SHP77 (cell line): ENCODE data around the gene DLAT.
A peak's percentile ranks its signal among the peaks of the same experiment; 100 is the strongest.
"Not testable (repeated sequence)": the region's sequence is repeated elsewhere in the genome, so short reads cannot be mapped to it uniquely, and the experiment has no call there.

ENCODE experiments used
- DNase-seq, 2 experiments: peaks; one replicate each; lab custom pipeline; 2025; lab: John Stamatoyannopoulos, UW

Gene DLAT

GRCh38 chr11:112049777-112050176 lies 24.6 kb downstream of the DLAT start:
- no peak for DNase-seq

DNA sequence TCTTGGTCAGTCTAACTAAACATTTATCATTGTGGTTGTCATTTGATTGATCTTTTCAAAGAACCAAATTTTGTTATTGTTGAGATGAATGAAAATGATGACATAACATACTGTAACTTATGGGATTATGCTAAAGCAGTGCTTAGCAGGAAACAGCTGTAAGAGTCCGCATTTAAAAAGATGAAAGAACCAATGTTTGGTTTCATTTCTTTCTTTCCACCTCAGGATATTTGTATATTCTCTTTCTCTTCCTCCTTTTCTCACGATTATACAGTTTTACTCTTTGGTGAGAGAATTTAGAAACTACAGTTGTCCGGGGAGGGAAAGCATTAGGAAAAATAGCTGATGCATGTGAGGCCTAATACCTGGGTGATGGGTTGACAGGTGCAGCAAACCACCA lies 25.5 kb downstream of the DLAT start:
- no peak for DNase-seq

- no peak for DNase-seq
Measured at GRCh38 chr11:112051768-112052167, 26.6 kb downstream of the DLAT start.

DNA sequence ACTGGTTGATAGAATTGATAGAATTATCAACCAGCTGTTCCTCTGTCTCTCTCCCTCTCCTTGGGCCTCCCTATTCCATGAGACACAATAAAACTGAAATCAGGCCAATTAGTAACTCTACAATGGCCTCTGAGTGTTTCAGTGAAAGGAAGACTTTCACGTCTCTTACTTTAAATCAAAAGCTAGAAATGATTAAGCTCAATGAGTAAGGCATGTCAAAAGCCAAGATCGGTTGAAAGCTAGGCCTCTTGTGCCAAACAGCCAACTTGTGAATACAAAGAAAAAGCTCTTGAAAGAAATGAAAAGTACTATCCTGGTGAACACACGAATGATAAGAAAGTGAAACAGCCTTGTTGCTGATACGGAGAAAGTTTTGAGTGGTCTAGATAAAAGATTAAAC lies 32.0 kb downstream of the DLAT start:
- DNase-seq = no peak

GRCh38 chr11:112058103-112058502 lies 32.9 kb downstream of the DLAT start:
- no peak for DNase-seq

DNA sequence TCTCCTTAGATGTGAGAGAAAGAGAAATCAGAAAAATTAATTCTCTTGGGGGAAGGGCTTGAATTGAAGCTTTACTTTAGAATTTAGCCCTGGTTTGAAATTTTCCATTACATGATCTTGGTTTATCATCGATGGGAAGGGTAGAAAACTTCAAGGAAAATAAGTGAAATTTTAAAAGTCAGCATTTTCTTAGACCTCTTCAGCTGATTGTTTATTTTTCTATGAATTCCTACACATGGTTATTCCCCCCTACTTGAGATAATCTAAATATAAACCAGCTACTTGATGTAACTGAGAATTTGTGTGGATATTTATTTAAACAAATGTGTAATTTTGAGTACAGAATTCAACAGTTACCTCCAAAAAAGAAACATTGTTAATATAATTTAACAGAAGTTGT lies 37.7 kb downstream of the DLAT start:
- DNase-seq = no peak

- peak; percentile 78 to 88 for DNase-seq
Measured at GRCh38 chr11:112073941-112074811, 49.0 kb downstream of the DLAT start, which contains the start of the genes NKAPD1 and PIH1D2. NKAPD1 (plus strand) TSS chr11:112074299; CDS start chr11:112075575, 1,276 bp downstream. PIH1D2 (minus strand) TSS chr11:112074017; CDS start chr11:112073174, 843 bp downstream.

DNA sequence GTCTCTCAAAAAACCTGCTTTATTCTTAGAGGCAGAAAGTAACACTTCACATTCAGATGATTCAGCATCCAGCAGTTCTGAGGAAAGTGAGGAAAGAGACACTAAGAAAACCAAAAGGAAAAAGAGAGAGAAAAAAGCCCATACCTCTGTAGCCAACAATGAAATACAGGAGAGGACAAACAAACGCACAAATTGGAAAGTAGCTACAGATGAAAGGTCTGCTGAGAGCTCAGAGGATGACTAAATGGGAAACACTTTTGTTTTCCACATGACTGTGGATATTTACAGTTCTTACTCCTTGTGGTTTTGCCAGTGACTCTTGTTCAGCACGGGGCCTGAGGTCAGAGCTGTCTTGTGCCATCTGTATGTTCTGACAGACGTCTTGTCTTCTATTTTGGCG lies 57.5 kb downstream of the DLAT start:
- DNase-seq = no peak

DNA sequence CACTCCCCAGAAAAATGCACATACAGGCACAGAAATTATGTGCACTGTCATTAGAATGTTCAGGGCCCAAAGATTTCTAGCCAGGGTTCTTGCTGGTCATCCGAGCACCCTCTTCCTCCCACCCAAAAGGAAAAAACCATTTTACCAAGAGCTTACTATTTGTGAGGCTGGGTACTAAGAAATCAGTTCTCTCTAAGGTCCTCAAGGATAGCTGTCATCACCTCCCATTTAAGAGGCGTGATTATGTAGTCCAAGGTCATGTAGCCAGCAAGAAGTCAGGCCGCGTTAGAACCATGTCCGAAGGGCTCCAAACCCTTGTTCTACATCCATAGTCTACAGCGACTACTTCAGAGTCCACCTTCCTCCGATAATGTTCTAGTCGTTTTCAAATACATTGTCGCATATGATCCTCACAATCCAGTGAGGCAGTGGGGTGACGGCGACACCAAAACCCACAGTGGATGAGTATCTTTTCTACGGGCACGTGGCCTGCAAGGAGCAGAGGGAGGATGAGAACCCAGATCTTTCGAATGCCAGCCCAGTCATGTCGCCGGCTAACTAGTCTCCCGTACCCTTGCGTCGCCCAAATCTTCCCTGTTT lies 60.7 kb downstream of the DLAT start:
- DNase-seq = peak in 1 of 2 experiments; percentile 1

DNA sequence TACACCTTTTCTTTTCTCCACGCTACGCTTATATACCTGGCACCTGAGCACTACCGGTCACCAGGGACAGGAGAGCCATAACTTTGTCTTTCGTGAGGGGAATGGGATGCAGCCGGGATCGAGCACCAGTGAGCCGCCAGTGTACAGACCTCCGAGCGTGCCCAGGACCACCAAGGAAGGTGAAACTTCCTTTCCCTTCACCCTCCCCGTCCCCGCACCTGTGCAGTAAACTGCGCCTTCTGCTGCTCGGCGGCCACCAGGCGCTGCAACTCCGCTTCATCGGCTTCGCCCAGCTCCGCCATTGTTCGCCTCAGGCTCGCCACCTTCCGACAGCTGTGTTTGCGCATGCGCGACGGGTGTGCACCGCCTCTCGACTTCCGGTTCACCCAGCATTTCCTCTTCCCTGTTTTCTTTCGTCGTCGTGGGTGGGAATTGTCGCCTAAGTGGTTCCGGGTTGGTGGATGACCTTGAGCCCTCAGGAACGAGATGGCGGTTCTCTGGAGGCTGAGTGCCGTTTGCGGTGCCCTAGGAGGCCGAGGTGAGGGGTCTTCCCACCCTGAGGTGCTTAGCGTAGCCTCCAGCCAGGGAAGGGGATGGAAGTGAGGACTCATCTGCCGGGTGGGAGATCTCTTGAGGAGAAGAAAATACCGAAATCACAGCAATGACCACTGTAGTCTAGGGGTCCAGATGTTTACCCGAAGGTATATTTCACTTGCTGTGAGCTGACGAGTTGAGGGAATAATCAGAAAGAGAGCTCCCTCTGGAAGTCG lies 61.4 kb downstream of the DLAT start, which contains the start of the genes SDHD and TIMM8B:
SDHD (plus strand) TSS at position 452 of the 770 bp plus-strand sequence; CDS start at position 487, 35 bp downstream.
TIMM8B (minus strand) TSS at position 335 of the 770 bp plus-strand sequence; CDS start at position 302, 33 bp downstream.
- peak; percentile 91 to 94 for DNase-seq

DNA sequence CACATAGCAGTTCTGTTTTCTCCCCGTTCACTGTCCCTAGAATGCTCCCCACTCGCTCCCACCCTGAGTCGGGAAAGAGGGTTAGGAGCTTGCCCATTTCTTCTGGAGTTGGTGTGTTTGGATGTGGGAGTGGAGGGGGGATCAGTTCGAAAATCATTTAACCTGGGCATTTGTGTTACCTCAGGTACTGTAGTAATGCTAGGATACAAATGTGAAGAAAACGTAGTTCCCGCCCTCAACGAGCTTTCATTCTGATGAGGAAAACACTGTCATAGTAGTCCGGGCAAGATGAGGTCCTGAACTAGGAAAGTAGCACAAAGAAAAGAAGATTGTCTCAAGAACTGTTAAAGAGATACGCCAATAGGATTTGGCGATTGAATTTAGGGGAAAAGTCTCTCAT lies 62.0 kb downstream of the DLAT start:
- DNase-seq = no peak

GRCh38 chr11:112095302-112095701 lies 70.1 kb downstream of the DLAT start:
- not testable (repeated sequence) for DNase-seq

DNA sequence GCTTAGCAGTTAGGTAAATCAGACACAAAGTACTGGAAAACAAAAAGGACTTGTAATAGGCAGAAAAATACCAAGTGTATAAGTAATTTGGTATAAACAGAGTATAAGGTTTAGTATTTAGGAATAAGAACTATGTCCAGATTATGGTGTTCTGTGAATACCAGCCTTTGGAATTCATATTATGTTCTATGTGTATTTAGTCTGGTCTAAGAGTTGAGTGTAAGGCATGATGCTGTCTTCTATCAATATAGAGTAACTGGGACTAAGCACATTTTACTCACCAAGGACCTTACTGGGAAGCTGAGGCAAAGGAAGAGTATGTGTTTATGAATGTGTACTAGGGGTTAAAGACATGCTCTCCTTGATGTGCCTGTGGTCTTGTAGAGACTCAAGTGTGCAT lies 71.0 kb downstream of the DLAT start:
- DNase-seq = no peak

- no peak for DNase-seq
Measured at GRCh38 chr11:112097734-112098528, 72.7 kb downstream of the DLAT start.

DNA sequence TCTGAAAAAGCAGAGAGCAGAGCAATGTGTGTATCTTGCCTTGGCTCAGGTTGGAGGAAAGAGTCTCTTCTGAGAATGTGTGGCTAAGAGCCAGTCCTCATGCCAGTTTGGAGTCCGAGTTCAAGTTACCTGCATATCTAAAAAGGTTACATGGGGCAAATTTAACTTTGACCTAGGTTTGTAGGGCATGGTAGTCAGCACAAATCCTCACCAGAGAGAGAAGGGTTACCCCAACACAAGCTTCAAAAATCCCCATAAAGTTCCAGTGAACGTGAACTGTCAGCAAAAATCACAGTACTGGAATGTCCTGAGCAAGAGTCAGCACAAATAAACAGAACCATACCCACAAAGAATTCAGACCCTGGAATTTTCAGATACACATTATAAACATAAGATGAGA lies 75.3 kb downstream of the DLAT start:
- no peak for DNase-seq

- no peak for DNase-seq
Measured at GRCh38 chr11:112103446-112103845, 78.2 kb downstream of the DLAT start.

DNA sequence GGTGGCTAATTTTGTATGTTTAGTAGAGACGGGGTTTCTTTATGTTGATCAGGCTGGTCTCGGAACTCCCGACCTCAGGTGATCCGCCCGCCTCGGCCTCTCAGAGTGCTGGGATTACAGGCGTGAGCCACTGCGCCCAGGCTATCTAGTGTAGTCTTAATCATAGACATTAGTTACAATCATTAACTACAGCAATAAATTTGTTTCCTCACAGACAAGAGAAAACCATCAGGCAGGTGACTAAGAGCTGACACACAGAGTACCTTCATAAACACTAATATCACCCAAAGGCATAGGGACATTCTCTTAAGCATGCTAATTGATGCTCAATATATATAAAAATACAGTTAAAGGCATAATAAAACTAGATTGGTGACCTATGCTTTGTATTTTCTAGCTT lies 80.9 kb downstream of the DLAT start:
- no peak for DNase-seq
